Neuronal stem cell (in vitro differentiated cells): ENCODE data around the gene APOM.

ENCODE experiments used
- DNase-seq: peaks from one replicate; pipeline ENCODE4 v3.0.0-alpha.2; 2013; ENCODE audit warnings: low spot score
- H2AFZ ChIP-seq: one replicate; pipeline ENCODE4 v1.6.1; 2013; ENCODE audit warnings: mild to moderate bottlenecking, low read length, inconsistent platforms
- H2AK5ac ChIP-seq: 2 replicates; pipeline ENCODE4 v1.6.1; 2013; ENCODE audit warnings: low read depth, mild to moderate bottlenecking, inconsistent platforms, low read length, moderate library complexity, mixed read lengths
- H2BK120ac ChIP-seq: 2 replicates; pipeline ENCODE4 v1.6.1; 2013; ENCODE audit warnings: low read depth, mild to moderate bottlenecking, inconsistent platforms, low read length, moderate library complexity, mixed read lengths
- H2BK12ac ChIP-seq: one replicate; pipeline ENCODE4 v1.6.1; 2013; ENCODE audit warnings: low read length, inconsistent platforms
- H2BK15ac ChIP-seq: 2 replicates; pipeline ENCODE4 v1.6.1; 2013; ENCODE audit warnings: mild to moderate bottlenecking, low read length, inconsistent platforms, mixed read lengths
- H2BK5ac ChIP-seq: one replicate; pipeline ENCODE4 v1.6.1; 2013; ENCODE audit warnings: inconsistent platforms, mild to moderate bottlenecking, low read length, moderate library complexity
- H3K14ac ChIP-seq: one replicate; pipeline ENCODE4 v1.6.1; 2013; ENCODE audit warnings: low read length, inconsistent platforms
- H3K18ac ChIP-seq: 2 replicates; pipeline ENCODE4 v1.6.1; 2013; ENCODE audit warnings: low read length, inconsistent platforms
- H3K23ac ChIP-seq: 2 replicates; pipeline ENCODE4 v1.6.1; 2013; ENCODE audit warnings: low read depth, mild to moderate bottlenecking, mixed read lengths, low read length, inconsistent platforms; ENCODE audit not compliant: poor library complexity
- H3K27ac ChIP-seq: replicated peaks from 3 replicates; pipeline ENCODE4 v1.5.1; 2013; ENCODE audit warnings: low read length, inconsistent platforms
- H3K27me3 ChIP-seq, 3 experiments: 2 replicates each; pipeline ENCODE4 v1.6.1; 2013; ENCODE audit warnings: low read length in 3 of 3, mild to moderate bottlenecking in 2 of 3, inconsistent platforms in 1 of 3, low read depth in 1 of 3, mixed read lengths in 1 of 3, moderate library complexity in 1 of 3; ENCODE audit not compliant: control insufficient read depth in 3 of 3, insufficient read depth in 3 of 3
- H3K36me3 ChIP-seq, 2 donors: replicated peaks in 1 of 2; 2 replicates each; pipeline ENCODE4 v1.6.1; 2013; ENCODE audit warnings: low read length in 2 of 2; ENCODE audit not compliant: control insufficient read depth in 2 of 2, insufficient read depth in 2 of 2
- H3K4ac ChIP-seq: 2 replicates; pipeline ENCODE4 v1.6.1; 2013; ENCODE audit warnings: inconsistent platforms, mild to moderate bottlenecking, low read length, moderate library complexity
- H3K4me1 ChIP-seq, 2 donors: 1 replicate in 1 of 2; 2 replicates in 1 of 2; pipeline ENCODE4 v1.6.1; 2013; ENCODE audit warnings: low read length in 2 of 2, low read depth in 1 of 2; ENCODE audit not compliant: control insufficient read depth in 2 of 2, insufficient read depth in 1 of 2
- H3K4me2 ChIP-seq: one replicate; pipeline ENCODE4 v1.6.1; 2013; ENCODE audit warnings: mild to moderate bottlenecking, low read length, inconsistent platforms; ENCODE audit not compliant: insufficient read depth, poor library complexity, severe bottlenecking
- H3K4me3 ChIP-seq, 2 donors: 2 replicates each; pipeline ENCODE4 v1.5.1; 2013; ENCODE audit warnings: low read length in 2 of 2, mild to moderate bottlenecking in 2 of 2, inconsistent platforms in 1 of 2, moderate library complexity in 1 of 2
- H3K79me1 ChIP-seq: one replicate; pipeline ENCODE4 v1.6.1; 2013; ENCODE audit warnings: low read depth, mild to moderate bottlenecking, inconsistent platforms, low read length, moderate library complexity
- H3K9ac ChIP-seq: one replicate; pipeline ENCODE4 v1.6.1; 2013; ENCODE audit warnings: mild to moderate bottlenecking, low read depth, low read length, inconsistent platforms; ENCODE audit not compliant: poor library complexity
- H3K9me3 ChIP-seq, 2 donors: replicated peaks in 1 of 2; 2 replicates each; pipeline versions ENCODE3 to v1.6.1; 2013; ENCODE audit warnings: low read length in 2 of 2, mild to moderate bottlenecking in 2 of 2, inconsistent platforms in 1 of 2, low read depth in 1 of 2, mixed read lengths in 1 of 2, moderate library complexity in 1 of 2; ENCODE audit not compliant: control insufficient read depth in 2 of 2, insufficient read depth in 1 of 2
- H4K8ac ChIP-seq: one replicate; pipeline ENCODE4 v1.6.1; 2013; ENCODE audit warnings: low read depth, mild to moderate bottlenecking, inconsistent platforms, low read length, moderate library complexity
- H4K91ac ChIP-seq: one replicate; pipeline ENCODE4 v1.6.1; 2013; ENCODE audit warnings: low read length, low read depth, mild to moderate bottlenecking, inconsistent platforms; ENCODE audit not compliant: poor library complexity
- WGBS, 2 donors: extraction: QIAGEN DNeasy Blood & Tissue Kit; methylation state at CpG; one replicate each; pipeline ENCODE4 v1.1.7; 2013; ENCODE audit warnings: missing lambda C conversion rate in 2 of 2, mixed read lengths in 1 of 2; ENCODE audit not compliant: insufficient read length in 2 of 2, insufficient replicate concordance in 1 of 2; ENCODE audit errors: extremely low coverage in 2 of 2; 5-methylcytosine and 5-hydroxymethylcytosine counted together

Gene APOM

GRCh38 chr6:31661262-31662123 is 5.8 kb downstream of the APOM start:
- H2BK120ac ChIP-seq: no peak overlapping the region
- peak overlapping the region in 1 of 2 donors; percentile 67 for H3K4me3 ChIP-seq
- H2AFZ ChIP-seq: peak overlapping the region; percentile 83

GRCh38 chr6:31662124-31662723 is 6.5 kb downstream of the APOM start:
- H2BK120ac ChIP-seq: no peak overlapping the region
- H3K9me3 ChIP-seq: no peaks in the 10 kb centered on the region
- H3K4ac ChIP-seq: no peak overlapping the region
- H4K91ac ChIP-seq: no peak overlapping the region
- H2BK12ac ChIP-seq: no peak overlapping the region
- no peak overlapping the region for H2AFZ ChIP-seq
- H3K18ac ChIP-seq: no peak overlapping the region
- peaks cover 13% of the 10 kb centered on the region for H3K79me1 ChIP-seq
- DNase-seq: no peak
- no peak overlapping the region for H3K27ac ChIP-seq
- no peak overlapping the region for H3K9ac ChIP-seq
- no peak overlapping the region for H2BK15ac ChIP-seq
- no peak overlapping the region for H2BK5ac ChIP-seq
- H3K14ac ChIP-seq: no peak overlapping the region
- no peaks in the 10 kb centered on the region for H3K27me3 ChIP-seq
- H2AK5ac ChIP-seq: no peak overlapping the region
- no peak overlapping the region for H4K8ac ChIP-seq
- peaks cover 10 to 61% of the 10 kb centered on the region in 2 donors for H3K36me3 ChIP-seq
- WGBS, 2 donors: no CpG with 5 or more reads among the region's 12 CpGs
- H3K23ac ChIP-seq: no peak overlapping the region
- peaks cover 27 to 29% of the 10 kb centered on the region in 2 donors for H3K4me1 ChIP-seq
- no peak overlapping the region for H3K4me2 ChIP-seq
- H3K4me3 ChIP-seq: no peak overlapping the region

More at GRCh38 chr6:31661262-31662123, 5.8 kb downstream of the APOM start:
- Histone ChIP-seq H2BK12ac (no peak overlapping the region), H3K9me3 (no peaks in the 10 kb centered on the region), H4K8ac (no peak overlapping the region), H3K14ac (no peak overlapping the region), H2BK15ac (no peak overlapping the region), H2BK5ac (no peak overlapping the region), H3K23ac (no peak overlapping the region), H3K4me2 (no peak overlapping the region), H3K27ac (peak overlapping the region; percentile 23), H2AK5ac (no peak overlapping the region), H3K36me3 (peaks cover 13 to 59% of the 10 kb centered on the region in 2 donors), H3K27me3 (no peaks in the 10 kb centered on the region), H3K9ac (no peak overlapping the region), H3K4ac (no peak overlapping the region), H3K4me1 (peaks cover 22 to 25% of the 10 kb centered on the region in 2 donors), H3K79me1 (peaks cover 15% of the 10 kb centered on the region), H3K18ac (no peak overlapping the region), H4K91ac (no peak overlapping the region)
- no peak for DNase-seq
- WGBS, 2 donors: no CpG with 5 or more reads among the region's 12 CpGs

GRCh38 chr6:31663126-31663960 is 7.6 kb downstream of the APOM start:
- no peak overlapping the region for H2BK5ac ChIP-seq
- peaks cover 16 to 61% of the 10 kb centered on the region in 2 donors for H3K36me3 ChIP-seq
- no peak overlapping the region for H4K8ac ChIP-seq
- no peak overlapping the region for H4K91ac ChIP-seq
- H3K4ac ChIP-seq: no peak overlapping the region
- no peaks in the 10 kb centered on the region for H3K27me3 ChIP-seq
- H3K4me1 ChIP-seq: peaks cover 26 to 28% of the 10 kb centered on the region in 2 donors
- no peaks in the 10 kb centered on the region for H3K9me3 ChIP-seq
- no peak overlapping the region for H3K14ac ChIP-seq
- no peak overlapping the region for H2BK12ac ChIP-seq
- no peak overlapping the region for H3K18ac ChIP-seq
- DNase-seq: no peak
- H3K79me1 ChIP-seq: peaks cover 11% of the 10 kb centered on the region
- no peak overlapping the region for H3K27ac ChIP-seq
- no peak overlapping the region for H2AFZ ChIP-seq
- H3K23ac ChIP-seq: no peak overlapping the region
- peak overlapping the region; percentile 20 for H2AK5ac ChIP-seq
- no peak overlapping the region for H3K9ac ChIP-seq
- no CpG with 5 or more reads among the region's 9 CpGs for WGBS, 2 donors
- no peak overlapping the region for H2BK15ac ChIP-seq
- H3K4me2 ChIP-seq: peak overlapping the region; percentile 49
- no peak overlapping the region for H2BK120ac ChIP-seq
- peak overlapping the region in 1 of 2 donors; percentile 92 for H3K4me3 ChIP-seq
